HepG2 (cell line): ENCODE results near the gene ESYT2. TPM values are rescaled to one million over a fixed set of nuclear protein-coding genes. Genes with fewer than 3 reads are reported as not detected.
A peak's percentile ranks its signal among the peaks of the same experiment; 100 is the strongest.

Experiments used
- ATAC-seq: fragments of 200-7000 bp; cut with Tn5 transposase; 3 replicates; pipeline ENCODE4 v1.9.1; 2020; ENCODE audit warnings: mild to moderate bottlenecking, moderate library complexity
- BruUV-seq: library from RNA; stranded (reverse); fragments of 400-500 nt; replicated peaks from 2 replicates; lab custom pipeline; 2021; lab: Mats Ljungman, UMichigan
- CTCF ChIA-PET: fragments of 300-600 bp; formaldehyde crosslinking; extraction: SDS; loops from one replicate; lab custom pipeline; 2021; ENCODE audit warnings: low total read pairs, inconsistent platforms, low intra/inter-chr PET ratio; lab: Yijun Ruan, JAX
- POLR2A ChIA-PET: fragments of 350-600 bp; sonication (Branson Sonifier 250); formaldehyde crosslinking; loops from one replicate; lab custom pipeline; 2020; ENCODE audit warnings: antibody characterized with exemption, inconsistent platforms; lab: Yijun Ruan, JAX
- DNase-seq: peaks from one replicate; pipeline ENCODE4 v3.0.0-alpha.2; 2015; ENCODE audit warnings: low spot score
- FAIRE-seq: peaks from 3 replicates; lab custom pipeline; 2011; peaks lifted over from hg19 to GRCh38; lab: Jason Lieb, UNC
- H2AFZ ChIP-seq: one replicate; pipeline ENCODE4 v1.6.1; 2011; ENCODE audit warnings: low read length, inconsistent platforms
- H3K27ac ChIP-seq: fragments of 300-600 bp; 3 replicates; pipeline ENCODE4 v1.8.0; 2011; ENCODE audit warnings: mixed run types, mild to moderate bottlenecking, mixed read lengths, low read length, inconsistent platforms; ENCODE audit not compliant: insufficient read depth; ENCODE audit errors: extremely low read length
- H3K27me3 ChIP-seq, 2 experiments: fragments of 200-600 bp in 1 of 2; 2 replicates in 1 of 2; 3 replicates in 1 of 2; pipeline versions ENCODE4 v1.6.0 to v1.8.0; 2011; ENCODE audit warnings: low read length in 2 of 2, mild to moderate bottlenecking in 2 of 2, moderate library complexity in 2 of 2, inconsistent platforms in 1 of 2; ENCODE audit not compliant: insufficient read depth in 2 of 2, control insufficient read depth in 1 of 2
- H3K36me3 ChIP-seq, 2 experiments: fragments of 200-600 bp in 1 of 2; replicated peaks in 1 of 2; 2 replicates in 1 of 2; 3 replicates in 1 of 2; pipeline versions ENCODE4 v1.5.1 to v1.8.0; 2011; ENCODE audit warnings: low read length in 2 of 2, inconsistent platforms in 1 of 2; ENCODE audit not compliant: insufficient read depth in 2 of 2, control insufficient read depth in 1 of 2
- H3K4me1 ChIP-seq: 2 replicates; pipeline ENCODE4 v1.5.1; 2012; ENCODE audit warnings: low read length, inconsistent platforms; ENCODE audit not compliant: insufficient read depth
- H3K4me2 ChIP-seq: 2 replicates; pipeline ENCODE4 v1.6.0; 2011; ENCODE audit warnings: low read depth, low read length, inconsistent platforms
- H3K4me3 ChIP-seq, 3 experiments: fragments of 200-600 bp in 1 of 3; sonication (generic), shearing (Covaris generic) in 1 of 3; replicated peaks in 1 of 3; 2 replicates each; pipeline ENCODE4 v1.5.1; 2011 to 2016; ENCODE audit warnings: low read length in 3 of 3, inconsistent platforms in 2 of 3, low read depth in 2 of 3, mild to moderate bottlenecking in 2 of 3, control low read depth in 1 of 3, mixed read lengths in 1 of 3; ENCODE audit not compliant: insufficient read depth in 1 of 3
- H3K79me2 ChIP-seq: one replicate; pipeline ENCODE4 v1.6.1; 2011; ENCODE audit warnings: low read length, inconsistent platforms; ENCODE audit not compliant: insufficient read depth
- H3K9ac ChIP-seq: 2 replicates; pipeline ENCODE4 v1.6.0; 2011; ENCODE audit warnings: mild to moderate bottlenecking, low read depth, low read length, inconsistent platforms; ENCODE audit not compliant: insufficient read depth
- H3K9me3 ChIP-seq: 2 replicates; pipeline ENCODE4 v1.5.1; 2012; ENCODE audit warnings: mild to moderate bottlenecking, low read length
- H4K20me1 ChIP-seq: 2 replicates; pipeline ENCODE4 v1.6.0; 2011; ENCODE audit warnings: inconsistent platforms, mild to moderate bottlenecking, low read length, moderate library complexity; ENCODE audit not compliant: insufficient read depth
- ASH2L ChIP-seq: fragments of 300-600, 200-600 bp; sonication (generic); IDR thresholded peaks from 2 replicates; pipeline ENCODE4 v1.7.0; 2017; ENCODE audit warnings: low read depth, mild to moderate bottlenecking, moderate library complexity, mixed read lengths, low read length; ENCODE audit not compliant: insufficient read length
- ATF7 ChIP-seq, 2 experiments: fragments of 450-650 bp in 1 of 2; sonication (generic) in 1 of 2; formaldehyde crosslinking in 1 of 2; IDR thresholded peaks; 2 replicates each; pipeline versions ENCODE4 v1.4.0 to v1.6.1; 2016 to 2020; ENCODE audit warnings: antibody characterized with exemption in 1 of 2, mild to moderate bottlenecking in 1 of 2, missing genetic modification reagents in 1 of 2
- BHLHE40 ChIP-seq: IDR thresholded peaks from 2 replicates; pipeline ENCODE4 v1.6.1; 2011; ENCODE audit warnings: low read length, improper control_type of control experiment
- HNRNPL ChIP-seq: fragments of 200-400 bp; formaldehyde crosslinking; IDR thresholded peaks from 2 replicates; pipeline ENCODE4 v1.6.1; 2017; ENCODE audit warnings: mild to moderate bottlenecking, low read depth, low read length
- MAFK ChIP-seq, 2 experiments: IDR thresholded peaks in 1 of 2; conservative IDR thresholded peaks in 1 of 2; 2 replicates each; pipeline ENCODE4 v1.6.1; 2011; ENCODE audit warnings: improper control_type of control experiment in 2 of 2, low read length in 2 of 2
- NFKBIZ ChIP-seq: IDR thresholded peaks from 2 replicates; pipeline ENCODE4 v1.6.1; 2018; ENCODE audit warnings: missing genetic modification reagents, missing compliant biosample characterization
- NPAS2 ChIP-seq: sonication (generic); formaldehyde crosslinking; IDR thresholded peaks from 2 replicates; pipeline ENCODE4 v1.8.0; 2022; ENCODE audit warnings: mild to moderate bottlenecking, missing genetic modification reagents, borderline replicate concordance
- RFX3 ChIP-seq: IDR thresholded peaks from 2 replicates; pipeline ENCODE4 v1.6.1; 2016; ENCODE audit warnings: missing biosample characterization, missing genetic modification reagents
- SETDB1 ChIP-seq: sonication (generic); formaldehyde crosslinking; IDR thresholded peaks from 2 replicates; pipeline ENCODE4 v1.5.1; 2020; ENCODE audit warnings: missing genetic modification reagents, mild to moderate bottlenecking, borderline replicate concordance
- SP5 ChIP-seq: IDR thresholded peaks from 2 replicates; pipeline ENCODE4 v1.6.1; 2016; ENCODE audit warnings: low read depth, borderline replicate concordance
- U2AF2 ChIP-seq: fragments of 200-400 bp; formaldehyde crosslinking; IDR thresholded peaks from 2 replicates; pipeline ENCODE4 v1.6.1; 2017; ENCODE audit warnings: low read depth, mild to moderate bottlenecking, low read length
- YY1 ChIP-seq: IDR thresholded peaks from 2 replicates; pipeline ENCODE4 v1.6.1; 2011; ENCODE audit warnings: low read length, low read depth, moderate library complexity, mild to moderate bottlenecking; ENCODE audit not compliant: insufficient read depth, insufficient replicate concordance
- ZBTB21 ChIP-seq: sonication (generic); formaldehyde crosslinking; IDR thresholded peaks from 2 replicates; pipeline ENCODE4 v1.4.0; 2020; ENCODE audit warnings: missing genetic modification reagents
- ZFP41 ChIP-seq: sonication (generic); formaldehyde crosslinking; IDR thresholded peaks from 2 replicates; pipeline ENCODE4 v1.4.0; 2020; ENCODE audit warnings: mild to moderate bottlenecking, missing genetic modification reagents, borderline replicate concordance
- ZNF230 ChIP-seq: sonication (generic); formaldehyde crosslinking; IDR thresholded peaks from 2 replicates; pipeline ENCODE4 v1.4.0; 2020; ENCODE audit warnings: mild to moderate bottlenecking, missing genetic modification reagents
- ZNF251 ChIP-seq: sonication (generic); formaldehyde crosslinking; IDR thresholded peaks from 2 replicates; pipeline ENCODE4 v1.9.0; 2021; ENCODE audit warnings: mild to moderate bottlenecking, missing genetic modification reagents
- ZNF530 ChIP-seq: sonication (generic); formaldehyde crosslinking; IDR thresholded peaks from 2 replicates; pipeline ENCODE4 v1.5.0; 2020; ENCODE audit warnings: low read depth, mild to moderate bottlenecking, missing genetic modification reagents
- ZNF841 ChIP-seq: sonication (generic); formaldehyde crosslinking; IDR thresholded peaks from 2 replicates; pipeline ENCODE4 v1.8.1; 2023; ENCODE audit warnings: missing genetic modification reagents, borderline replicate concordance
- WGBS: methylation state at CpG from one replicate; pipeline ENCODE4 v1.1.6; 2017; ENCODE audit warnings: low lambda C conversion rate; 5-methylcytosine and 5-hydroxymethylcytosine counted together
- in situ Hi-C: cut with HindIII; loops from 2 replicates; pipeline ENCODE4 v1.10.0; 2017; ENCODE audit warnings: low pct_unique_long_range_greater_than_20kb; ENCODE audit not compliant: extremely low pct_ligation_motif_present
- intact Hi-C: fragments of 100-400 bp; cut with micrococcal nuclease; formaldehyde crosslinking; loops from one replicate; pipeline ENCODE4 v1.10.0; 2022; ENCODE audit not compliant: unreplicated experiment
- polyA plus RNA-seq, 8 experiments: library from polyadenylated mRNA; depleted of rRNA in 3 of 8; stranded (reverse) in 7 of 8; unstranded in 1 of 8; fragments of >200 nt; fragmentation: Illumina TruSeq in 4 of 8; extraction: Trizol in 4 of 8; gene quantifications; 2 replicates each; pipeline versions ENCODE4 v1.2.1 to v1.2.3, GENCODE V29; 2011 to 2016; ENCODE audit warnings: low read depth in 4 of 8, missing spikeins in 1 of 8, mixed read lengths in 1 of 8; ENCODE audit not compliant: insufficient read depth in 1 of 8
- total RNA-seq, 5 experiments: library from RNA; depleted of rRNA; stranded (reverse); fragments of >200 nt; fragmentation: Illumina TruSeq; extraction: Trizol; gene quantifications; 2 replicates each; pipeline ENCODE4 v1.2.3, GENCODE V29; 2016; ENCODE audit warnings: low read depth in 1 of 5
- TF ChIP-seq, protein P1 (sequence below): sonication (generic); formaldehyde crosslinking; IDR thresholded peaks from 2 replicates; pipeline ENCODE4 v1.9.0; 2022; ENCODE audit warnings: low read depth, missing genetic modification reagents
- TF ChIP-seq, protein P2 (sequence below): sonication (generic); formaldehyde crosslinking; IDR thresholded peaks from 2 replicates; pipeline ENCODE4 v1.4.0; 2020; ENCODE audit warnings: missing genetic modification reagents

ESYT2 gene
- total and polyA plus RNA-seq, 2 of the 13 experiments (the other 11 are each of a cell fraction or from before 2014, with no cell fraction given) = 28.5 to 37.3 TPM

GRCh38 chr7:158827411-158828132 lies 1.7 kb downstream of the ESYT2 start:
- BruUV-seq = TSS peak; percentile 79
- Histone ChIP-seq H3K4me2 (peak overlapping the region; percentile 94), H3K9me3 (no peaks in the 10 kb centered on the region), H2AFZ (no peak overlapping the region), H3K4me3 (peak overlapping the region; percentile 77 to 96 (median 90)), H3K36me3 (no peaks in the 10 kb centered on the region), H3K79me2 (peaks cover 55% of the 10 kb centered on the region), H4K20me1 (peaks cover 17% of the 10 kb centered on the region), H3K4me1 (peaks cover 46% of the 10 kb centered on the region), H3K27ac (peak overlapping the region; percentile 90), H3K27me3 (no peaks in the 10 kb centered on the region; a peak in 1 of 5 replicates), H3K9ac (peak overlapping the region; percentile 91)
- in situ Hi-C loops = no loop called here
- no peak for FAIRE-seq
- no peak for ATAC-seq
- ChIA-PET POLR2A (interaction anchor here (0.7 to 3.2 kb wide), 4 partner anchors 8 to 29 kb away, joined by 3 to 21 read pairs (median 6); no protein-coding TSS in a partner anchor), CTCF (no interaction called here)
- DNase-seq = no peak
- 34% methylated on average over 13 of the region's 13 CpGs for WGBS
- intact Hi-C loops = no loop called here
- no peak for TF ChIP-seq ASH2L
- TF ChIP-seq ZNF841 (CRISPR knock-in tag) = no peak
- TF ChIP-seq ZNF230 (CRISPR knock-in tag) = no peak
- TF ChIP-seq MAFK (conservative IDR thresholded peaks at IDR 0.05 in 1 of 2, IDR thresholded peaks at IDR 0.05 in 1 of 2; ENCODE audit: low read length in 2 of 2) = no peak
- TF ChIP-seq ATF7 (IDR thresholded peaks at IDR 0.05) = peak; percentile 95
- TF ChIP-seq ATF7 (CRISPR knock-in tag; IDR thresholded peaks at IDR 0.05) = no peak
- TF ChIP-seq NPAS2 (CRISPR knock-in tag) = no peak
- no peak for TF ChIP-seq RFX3 (CRISPR knock-in tag)
- TF ChIP-seq NFKBIZ (CRISPR knock-in tag) = no peak
- TF ChIP-seq BHLHE40 = no peak
- no peak for TF ChIP-seq SP5 (CRISPR knock-in tag)
- TF ChIP-seq ZNF530 (CRISPR knock-in tag) = no peak
- TF ChIP-seq, protein P1, sequence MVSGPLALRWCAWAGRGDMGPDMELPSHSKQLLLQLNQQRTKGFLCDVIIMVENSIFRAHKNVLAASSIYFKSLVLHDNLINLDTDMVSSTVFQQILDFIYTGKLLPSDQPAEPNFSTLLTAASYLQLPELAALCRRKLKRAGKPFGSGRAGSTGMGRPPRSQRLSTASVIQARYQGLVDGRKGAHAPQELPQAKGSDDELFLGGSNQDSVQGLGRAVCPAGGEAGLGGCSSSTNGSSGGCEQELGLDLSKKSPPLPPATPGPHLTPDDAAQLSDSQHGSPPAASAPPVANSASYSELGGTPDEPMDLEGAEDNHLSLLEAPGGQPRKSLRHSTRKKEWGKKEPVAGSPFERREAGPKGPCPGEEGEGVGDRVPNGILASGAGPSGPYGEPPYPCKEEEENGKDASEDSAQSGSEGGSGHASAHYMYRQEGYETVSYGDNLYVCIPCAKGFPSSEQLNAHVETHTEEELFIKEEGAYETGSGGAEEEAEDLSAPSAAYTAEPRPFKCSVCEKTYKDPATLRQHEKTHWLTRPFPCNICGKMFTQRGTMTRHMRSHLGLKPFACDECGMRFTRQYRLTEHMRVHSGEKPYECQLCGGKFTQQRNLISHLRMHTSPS (CRISPR knock-in tag) = no peak
- no peak for TF ChIP-seq ZNF251 (CRISPR knock-in tag)
- no peak for TF ChIP-seq ZFP41
- TF ChIP-seq SETDB1 (CRISPR knock-in tag) = no peak
- TF ChIP-seq U2AF2 = no peak
- peak; percentile 40; the same call in 1 of the 2 replicates for TF ChIP-seq ZBTB21 (CRISPR knock-in tag)
- no peak for TF ChIP-seq HNRNPL
- TF ChIP-seq YY1 = no peak
- TF ChIP-seq, protein P2, sequence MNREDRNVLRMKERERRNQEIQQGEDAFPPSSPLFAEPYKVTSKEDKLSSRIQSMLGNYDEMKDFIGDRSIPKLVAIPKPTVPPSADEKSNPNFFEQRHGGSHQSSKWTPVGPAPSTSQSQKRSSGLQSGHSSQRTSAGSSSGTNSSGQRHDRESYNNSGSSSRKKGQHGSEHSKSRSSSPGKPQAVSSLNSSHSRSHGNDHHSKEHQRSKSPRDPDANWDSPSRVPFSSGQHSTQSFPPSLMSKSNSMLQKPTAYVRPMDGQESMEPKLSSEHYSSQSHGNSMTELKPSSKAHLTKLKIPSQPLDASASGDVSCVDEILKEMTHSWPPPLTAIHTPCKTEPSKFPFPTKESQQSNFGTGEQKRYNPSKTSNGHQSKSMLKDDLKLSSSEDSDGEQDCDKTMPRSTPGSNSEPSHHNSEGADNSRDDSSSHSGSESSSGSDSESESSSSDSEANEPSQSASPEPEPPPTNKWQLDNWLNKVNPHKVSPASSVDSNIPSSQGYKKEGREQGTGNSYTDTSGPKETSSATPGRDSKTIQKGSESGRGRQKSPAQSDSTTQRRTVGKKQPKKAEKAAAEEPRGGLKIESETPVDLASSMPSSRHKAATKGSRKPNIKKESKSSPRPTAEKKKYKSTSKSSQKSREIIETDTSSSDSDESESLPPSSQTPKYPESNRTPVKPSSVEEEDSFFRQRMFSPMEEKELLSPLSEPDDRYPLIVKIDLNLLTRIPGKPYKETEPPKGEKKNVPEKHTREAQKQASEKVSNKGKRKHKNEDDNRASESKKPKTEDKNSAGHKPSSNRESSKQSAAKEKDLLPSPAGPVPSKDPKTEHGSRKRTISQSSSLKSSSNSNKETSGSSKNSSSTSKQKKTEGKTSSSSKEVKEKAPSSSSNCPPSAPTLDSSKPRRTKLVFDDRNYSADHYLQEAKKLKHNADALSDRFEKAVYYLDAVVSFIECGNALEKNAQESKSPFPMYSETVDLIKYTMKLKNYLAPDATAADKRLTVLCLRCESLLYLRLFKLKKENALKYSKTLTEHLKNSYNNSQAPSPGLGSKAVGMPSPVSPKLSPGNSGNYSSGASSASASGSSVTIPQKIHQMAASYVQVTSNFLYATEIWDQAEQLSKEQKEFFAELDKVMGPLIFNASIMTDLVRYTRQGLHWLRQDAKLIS (CRISPR knock-in tag) = no peak
